Lower leg skin (tissue), 3 donors: ENCODE results near the gene NKAIN1.

ENCODE experiments used
- CTCF ChIP-seq, 3 donors: fragments of 450-650 bp; IDR thresholded peaks; one replicate each; pipeline ENCODE4 v1.5.1; 2016; ENCODE audit warnings: antibody characterized with exemption in 3 of 3, mild to moderate bottlenecking in 3 of 3, moderate library complexity in 2 of 3
- POLR2A ChIP-seq, 2 donors: fragments of 450-650 bp; IDR thresholded peaks; one replicate each; pipeline ENCODE4 v1.6.1; 2016 to 2017; ENCODE audit warnings: antibody characterized with exemption in 2 of 2, mild to moderate bottlenecking in 1 of 2, moderate library complexity in 1 of 2

- TF ChIP-seq CTCF (IDR thresholded peaks at IDR 0.05) (no peak), POLR2A (IDR thresholded peaks at IDR 0.05) (no peak)
These were observed 80.4 kb downstream of the NKAIN1 start for GRCh38 chr1:31159323-31159722.
